ENCODE measurements around the gene REPS2.

The REPS2 gene

GRCh38 chrX:17081968-17082367 is 135.5 kb downstream of the REPS2 start:
- no peak for DNase-seq (ENCODE audit: low read depth)

DNA sequence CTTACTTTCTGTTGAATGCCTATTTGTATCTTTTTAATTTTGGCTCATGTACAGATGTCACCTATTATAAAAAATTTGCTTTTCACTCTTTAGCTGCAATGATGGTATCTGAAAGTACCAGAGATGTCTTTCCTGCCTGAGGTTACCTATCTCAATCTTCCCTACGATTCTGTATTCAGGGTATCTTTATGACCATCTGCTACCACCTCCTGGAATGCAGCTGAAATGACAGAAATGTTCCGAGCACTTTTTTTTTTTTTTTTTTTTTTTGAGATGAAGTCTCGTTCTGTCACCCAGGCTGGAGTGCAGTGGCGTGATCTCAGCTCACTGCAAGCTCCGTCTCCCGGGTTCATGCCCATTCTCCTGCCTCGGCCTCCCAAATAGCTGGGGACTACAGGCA is 136.4 kb downstream of the REPS2 start:
- DNase-seq (ENCODE audit: low read depth), result no peak

- no peak for DNase-seq (ENCODE audit: low read depth)
These were observed 139.9 kb downstream of the REPS2 start for GRCh38 chrX:17086317-17086716.

DNA sequence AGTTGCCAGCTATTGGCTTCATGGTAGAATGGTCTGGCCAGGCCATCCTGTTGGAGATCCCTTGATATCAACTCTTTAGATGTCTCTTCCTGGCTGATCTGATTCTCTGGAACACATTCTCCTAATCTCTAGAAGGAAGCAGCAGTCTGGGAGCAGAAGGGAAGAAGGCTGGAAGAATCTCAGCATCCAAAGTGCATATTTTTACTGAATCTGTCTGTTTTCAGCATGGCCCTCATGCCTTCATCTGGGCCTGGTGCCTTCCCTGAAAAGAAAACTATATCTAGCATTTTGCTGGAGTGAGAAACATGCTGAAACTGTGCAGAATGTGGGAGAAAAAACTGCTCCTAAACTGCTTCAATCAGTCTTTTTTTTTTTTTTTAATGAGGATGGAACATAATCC is 148.7 kb downstream of the REPS2 start:
- DNase-seq (ENCODE audit: low read depth), result no peak

DNA sequence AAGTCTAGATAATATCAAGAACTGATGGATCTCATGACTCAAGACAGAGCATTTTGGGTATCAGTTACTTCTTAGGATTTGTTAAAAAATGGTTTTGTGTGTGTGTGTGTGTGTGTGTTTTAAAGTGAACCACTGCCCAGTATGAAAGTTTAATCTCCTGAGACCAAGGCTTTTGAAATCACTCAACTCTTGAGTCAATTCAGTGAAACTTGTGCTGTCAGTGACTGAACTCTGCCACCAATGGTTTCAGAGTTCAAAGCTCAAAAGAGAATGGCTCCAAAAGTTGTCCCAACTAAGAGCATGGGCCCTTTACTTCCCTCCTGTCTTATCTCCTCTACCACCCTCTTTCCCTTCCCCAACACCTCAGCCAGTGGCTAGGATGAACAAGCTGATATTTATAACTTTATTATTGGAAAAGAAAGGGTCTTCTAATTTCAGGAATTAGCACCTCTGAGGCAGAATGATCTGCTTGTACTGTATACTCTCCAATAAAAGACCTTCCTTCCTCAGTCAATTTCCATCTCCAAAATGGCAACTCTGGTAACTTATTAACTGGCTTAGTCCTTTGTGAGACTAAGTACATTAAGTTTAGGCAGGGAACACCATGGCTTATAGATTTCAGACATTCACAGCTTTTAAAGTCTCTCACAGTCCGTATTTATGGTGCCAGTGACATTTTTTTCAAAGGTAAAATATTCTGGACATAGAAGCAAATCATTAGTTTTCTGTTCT is 152.2 kb downstream of the REPS2 start:
- DNase-seq (ENCODE audit: low read depth), result no peak

GRCh38 chrX:17104433-17104832 is 158.0 kb downstream of the REPS2 start:
- no peak for DNase-seq (ENCODE audit: low read depth)

GRCh38 chrX:17120816-17121215 is 174.4 kb downstream of the REPS2 start:
- no peak for DNase-seq (ENCODE audit: low read depth)

GRCh38 chrX:17154001-17154400 is 207.5 kb downstream of the REPS2 start:
- DNase-seq (ENCODE audit: low read depth), result no peak

DNA sequence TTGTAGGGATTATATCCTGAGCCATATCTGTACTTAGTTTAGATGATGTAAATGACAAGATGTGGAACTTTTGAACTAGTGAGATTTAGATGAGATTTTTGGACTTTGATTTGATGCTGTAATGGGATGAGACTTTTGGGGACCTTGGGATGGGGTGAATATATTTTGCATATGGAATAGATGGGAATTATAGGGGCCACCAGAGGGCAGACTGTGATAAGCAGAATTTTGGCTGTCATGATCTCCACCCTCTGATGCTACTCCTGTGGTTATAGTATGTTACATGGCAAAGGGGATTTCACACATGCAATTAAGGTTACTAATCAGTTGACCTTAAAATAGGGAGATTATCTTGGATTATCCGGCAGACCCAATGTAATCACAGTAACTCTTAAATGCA is 214.5 kb downstream of the REPS2 start:
- DNase-seq (ENCODE audit: low read depth), result no peak

- no peak for DNase-seq (ENCODE audit: low read depth)
These were observed 215.5 kb downstream of the REPS2 start for GRCh38 chrX:17161991-17162390.

DNA sequence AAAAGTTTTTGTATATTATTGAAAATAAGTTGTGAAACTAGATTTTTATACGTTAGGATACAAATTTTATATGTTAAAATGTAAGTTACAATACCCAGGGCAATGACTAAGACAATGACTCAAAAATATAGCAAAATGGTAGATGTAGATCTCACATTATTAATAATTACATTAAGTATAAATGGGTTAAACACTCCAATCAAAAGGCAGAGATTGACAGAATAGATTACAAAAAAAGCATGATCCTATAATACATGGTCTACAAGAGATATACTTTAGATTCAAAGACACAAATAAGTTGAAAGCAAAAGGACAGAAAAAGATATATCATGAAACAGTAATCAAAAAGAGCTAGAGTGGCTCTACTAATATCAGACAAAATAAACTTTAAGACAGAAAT is 217.6 kb downstream of the REPS2 start:
- DNase-seq (ENCODE audit: low read depth), result no peak

- DNase-seq (ENCODE audit: low read depth), result no peak
These were observed 218.5 kb downstream of the REPS2 start for GRCh38 chrX:17164941-17165340.

GRCh38 chrX:17167915-17168314 is 221.5 kb downstream of the REPS2 start:
- DNase-seq (ENCODE audit: low read depth), result no peak

DNA sequence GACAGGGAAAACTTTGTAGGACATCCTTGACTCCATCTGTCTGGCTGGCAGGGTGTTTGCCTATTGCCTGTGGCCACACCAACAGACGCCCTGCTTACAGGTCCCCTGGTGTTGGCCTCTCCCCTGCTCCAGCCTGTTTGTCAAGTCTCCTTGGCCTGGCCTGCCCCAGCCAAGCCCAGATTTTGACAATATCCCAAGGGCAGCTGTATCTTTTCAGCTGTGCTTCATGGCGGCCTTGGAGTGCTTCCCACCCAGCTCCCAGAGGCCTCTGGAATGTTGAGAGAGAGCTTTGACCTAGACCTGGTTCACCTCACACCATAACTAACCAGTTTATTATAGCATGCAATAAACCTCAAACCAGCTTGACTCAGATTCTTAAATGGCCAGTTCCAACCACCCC is 224.5 kb downstream of the REPS2 start:
- DNase-seq (ENCODE audit: low read depth), result no peak

- no peak for DNase-seq (ENCODE audit: low read depth)
These were observed 228.2 kb downstream of the REPS2 start for GRCh38 chrX:17174671-17175070.

DNA sequence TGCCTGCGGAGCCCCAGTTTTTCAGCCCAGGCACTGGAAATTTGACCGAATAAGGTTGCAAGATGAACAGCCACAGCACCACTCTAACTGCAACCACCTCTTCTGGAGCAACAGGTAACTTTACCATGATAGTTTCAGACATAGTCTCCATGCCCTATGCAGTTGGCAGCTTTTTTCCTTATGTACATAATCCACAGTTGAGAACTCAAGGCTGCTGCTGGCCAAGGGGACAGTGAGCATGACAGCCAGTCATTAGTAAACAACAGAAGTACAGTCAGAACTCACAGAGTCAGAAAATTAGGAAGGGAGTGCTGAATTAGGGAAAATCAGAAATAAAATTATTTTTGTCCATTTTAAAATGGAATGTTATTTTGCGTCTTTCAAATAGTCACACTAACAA is 235.9 kb downstream of the REPS2 start:
- no peak for DNase-seq (ENCODE audit: low read depth)

GRCh38 chrX:17183566-17183965 is 237.1 kb downstream of the REPS2 start:
- no peak for DNase-seq (ENCODE audit: low read depth)

DNA sequence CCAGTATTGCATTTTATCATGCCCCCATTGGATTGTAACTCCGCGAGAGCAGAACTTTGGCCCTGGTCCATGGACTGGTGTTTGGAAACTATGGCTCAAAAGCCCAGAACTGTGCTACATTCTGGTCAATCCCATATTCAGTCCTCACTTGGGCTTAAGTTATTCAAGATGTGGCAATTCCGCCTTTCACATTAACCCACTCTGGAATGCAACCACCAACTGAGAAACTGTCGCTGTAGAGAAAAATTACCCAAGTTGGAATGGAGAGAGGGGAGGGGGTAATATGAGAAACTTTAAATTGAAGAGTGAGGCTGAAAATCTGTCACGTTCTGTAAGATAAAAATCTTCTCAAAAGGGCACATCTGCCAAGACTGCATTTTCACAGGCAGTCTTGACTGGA is 239.0 kb downstream of the REPS2 start:
- no peak for DNase-seq (ENCODE audit: low read depth)

DNA sequence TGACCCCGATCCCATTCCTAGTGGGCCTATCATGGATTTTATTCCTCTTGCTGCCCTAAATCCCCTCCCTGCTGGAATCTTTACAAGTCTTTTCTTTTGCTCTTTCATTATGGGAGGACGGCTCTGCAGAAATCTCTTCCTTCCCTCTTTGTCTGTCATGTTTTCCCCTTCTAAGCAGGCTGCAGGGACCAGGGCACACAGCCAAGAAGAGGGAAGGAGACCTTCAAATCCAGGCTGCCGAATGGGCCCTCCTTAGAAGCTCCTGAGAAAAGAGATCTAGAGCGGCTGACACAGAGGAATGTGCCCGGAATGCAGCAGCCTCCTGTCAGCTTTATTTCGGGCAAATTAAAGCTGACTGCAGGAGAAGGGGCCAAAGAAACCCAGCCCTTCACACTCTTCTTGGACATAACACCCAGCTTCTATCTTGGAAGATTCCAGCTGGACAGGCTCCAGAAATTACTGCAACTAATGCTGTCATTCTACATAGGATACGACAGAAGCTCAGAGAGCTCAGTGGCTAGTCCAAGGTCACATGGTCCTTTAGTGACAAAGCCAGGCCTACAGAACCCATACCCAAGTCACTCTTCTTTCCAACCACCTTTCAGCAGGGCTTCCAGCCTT is 240.8 kb downstream of the REPS2 start:
- no peak for DNase-seq (ENCODE audit: low read depth)

DNA sequence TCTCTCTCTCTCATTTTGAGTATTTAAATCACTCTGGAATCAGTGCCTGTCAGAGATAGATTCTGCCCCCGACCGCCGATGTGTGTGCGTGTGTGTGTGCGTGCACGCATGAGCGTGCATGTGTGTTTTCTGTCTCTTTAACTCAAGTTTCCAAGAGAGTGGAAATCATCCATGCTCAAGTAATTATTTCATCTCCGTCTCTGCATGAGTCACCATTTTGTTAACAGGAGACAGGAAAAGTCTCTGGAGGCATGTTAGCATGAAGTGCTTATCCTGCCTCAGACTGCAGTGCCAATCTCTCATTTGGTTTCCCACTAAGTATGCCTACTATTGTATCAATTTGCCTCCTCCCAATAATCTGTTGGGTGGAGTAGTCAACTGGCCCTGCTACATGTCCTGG is 245.6 kb downstream of the REPS2 start:
- no peak for DNase-seq (ENCODE audit: low read depth)
